Right lobe of liver (tissue), 4 donors: ENCODE measurements around the gene TXNDC5.

Experiments used
- POLR2A ChIP-seq: fragments of 450-650 bp; IDR thresholded peaks from one replicate; pipeline ENCODE4 v1.6.1; 2017; ENCODE audit warnings: antibody characterized with exemption, mild to moderate bottlenecking
- TF ChIP-seq, protein P1 (sequence below), 4 donors: fragments of 200-600 bp in 3 of 4; fragments of 450-650 bp in 1 of 4; IDR thresholded peaks; one replicate each; pipeline versions ENCODE4 v1.5.1 to v1.8.0; 2016 to 2022; ENCODE audit warnings: antibody characterized with exemption in 4 of 4, mild to moderate bottlenecking in 2 of 4
- donor health status: DM: no; HTN: no; CAD: no.
- donor health status: DM: no; HTN: no; CAD: no.
- donor health status: DM: no; HTN: yes; CAD: no.

DNA sequence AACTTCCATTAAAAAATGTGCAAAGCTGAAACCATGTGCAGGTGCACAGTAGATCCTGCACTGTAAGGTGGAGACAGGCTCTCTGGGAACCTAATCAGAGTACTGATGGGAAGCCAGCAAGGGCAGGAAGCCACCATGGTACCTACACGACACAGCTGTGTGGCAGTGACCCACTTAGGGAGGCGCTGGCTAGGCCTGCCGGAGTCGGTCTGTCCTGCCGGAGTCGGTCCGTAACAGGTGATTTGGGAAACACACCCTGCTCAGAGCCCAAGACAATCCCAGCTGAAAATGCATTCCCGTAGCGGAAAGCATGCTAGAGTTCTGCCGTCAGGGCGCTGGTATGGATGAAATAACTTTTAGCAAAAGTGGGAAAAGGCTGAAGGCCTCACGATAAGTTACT is 17.2 kb downstream of the TXNDC5 start:
- no peak for TF ChIP-seq POLR2A
- TF ChIP-seq, protein P1, sequence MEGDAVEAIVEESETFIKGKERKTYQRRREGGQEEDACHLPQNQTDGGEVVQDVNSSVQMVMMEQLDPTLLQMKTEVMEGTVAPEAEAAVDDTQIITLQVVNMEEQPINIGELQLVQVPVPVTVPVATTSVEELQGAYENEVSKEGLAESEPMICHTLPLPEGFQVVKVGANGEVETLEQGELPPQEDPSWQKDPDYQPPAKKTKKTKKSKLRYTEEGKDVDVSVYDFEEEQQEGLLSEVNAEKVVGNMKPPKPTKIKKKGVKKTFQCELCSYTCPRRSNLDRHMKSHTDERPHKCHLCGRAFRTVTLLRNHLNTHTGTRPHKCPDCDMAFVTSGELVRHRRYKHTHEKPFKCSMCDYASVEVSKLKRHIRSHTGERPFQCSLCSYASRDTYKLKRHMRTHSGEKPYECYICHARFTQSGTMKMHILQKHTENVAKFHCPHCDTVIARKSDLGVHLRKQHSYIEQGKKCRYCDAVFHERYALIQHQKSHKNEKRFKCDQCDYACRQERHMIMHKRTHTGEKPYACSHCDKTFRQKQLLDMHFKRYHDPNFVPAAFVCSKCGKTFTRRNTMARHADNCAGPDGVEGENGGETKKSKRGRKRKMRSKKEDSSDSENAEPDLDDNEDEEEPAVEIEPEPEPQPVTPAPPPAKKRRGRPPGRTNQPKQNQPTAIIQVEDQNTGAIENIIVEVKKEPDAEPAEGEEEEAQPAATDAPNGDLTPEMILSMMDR (IDR thresholded peaks at IDR 0.05): no peak
